Measurements from ENCODE around the gene SH3BP1. TPM values are rescaled to one million over a fixed set of nuclear protein-coding genes. Genes with fewer than 3 reads are reported as not detected.

Gene SH3BP1
- total and polyA plus RNA-seq, 2 experiments from 2014 or later: 9.5 to 46.7 TPM

DNA sequence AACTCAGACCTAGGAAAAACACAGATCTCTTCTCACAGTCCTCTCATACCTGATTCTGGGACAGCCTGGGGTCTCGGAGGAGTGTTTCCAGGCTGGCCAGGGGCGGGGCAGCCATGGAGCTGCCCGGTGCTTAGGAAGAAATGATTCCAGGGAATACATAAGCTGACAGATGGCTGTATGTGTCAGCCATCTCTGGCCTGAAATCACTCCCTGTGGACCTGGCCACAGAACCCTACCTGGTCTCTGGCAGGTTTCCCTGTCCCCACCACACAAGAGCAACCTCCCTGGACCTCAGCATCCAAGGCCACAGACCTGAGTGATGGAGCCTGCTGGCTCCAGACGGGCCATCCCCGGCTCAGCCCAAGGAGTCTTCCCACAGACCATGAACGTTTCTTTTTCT, 20.8 kb upstream of the SH3BP1 start:
- H3K27ac Mint-ChIP-seq: no peak overlapping the region
- H3K36me3 ChIP-seq (ENCODE audit: insufficient read depth): 0 out of 2 replicates have a peak, but pooled peaks cover 6% of the 10 kb centered on the region
- no peak for ATAC-seq
- H3K4me1 Mint-ChIP-seq: peaks cover 1% of the 10 kb centered on the region; the same call in 2 of the 3 replicates
- H3K27ac ChIP-seq (ENCODE audit: low read depth): no peak overlapping the region
- no peak overlapping the region for H3K4me3 Mint-ChIP-seq
- no peaks in the 10 kb centered on the region for H3K9me2 ChIP-seq (ENCODE audit: insufficient read depth)
- no peaks in the 10 kb centered on the region for H3K27me3 ChIP-seq (ENCODE audit: insufficient read depth)
- no peak for TF ChIP-seq CTCF (conservative IDR thresholded peaks at IDR 0.05; ENCODE audit: low read depth in 2 of 2)
- TF ChIP-seq, protein P1, sequence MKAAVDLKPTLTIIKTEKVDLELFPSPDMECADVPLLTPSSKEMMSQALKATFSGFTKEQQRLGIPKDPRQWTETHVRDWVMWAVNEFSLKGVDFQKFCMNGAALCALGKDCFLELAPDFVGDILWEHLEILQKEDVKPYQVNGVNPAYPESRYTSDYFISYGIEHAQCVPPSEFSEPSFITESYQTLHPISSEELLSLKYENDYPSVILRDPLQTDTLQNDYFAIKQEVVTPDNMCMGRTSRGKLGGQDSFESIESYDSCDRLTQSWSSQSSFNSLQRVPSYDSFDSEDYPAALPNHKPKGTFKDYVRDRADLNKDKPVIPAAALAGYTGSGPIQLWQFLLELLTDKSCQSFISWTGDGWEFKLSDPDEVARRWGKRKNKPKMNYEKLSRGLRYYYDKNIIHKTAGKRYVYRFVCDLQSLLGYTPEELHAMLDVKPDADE (IDR thresholded peaks at IDR 0.05): no peak
- no peak for TF ChIP-seq ZNF114 (CRISPR knock-in tag; IDR thresholded peaks at IDR 0.05)
- TF ChIP-seq ZNF462 (CRISPR knock-in tag; IDR thresholded peaks at IDR 0.05): no peak
- TF ChIP-seq CREB1 (CRISPR knock-in tag; IDR thresholded peaks at IDR 0.05; ENCODE audit: low read depth): no peak
- TF ChIP-seq EZH2 (IDR thresholded peaks at IDR 0.05; ENCODE audit: low read depth, unreplicated experiment): no peak
- TF ChIP-seq JUNB (IDR thresholded peaks at IDR 0.05; ENCODE audit: unreplicated experiment): no peak
- TF ChIP-seq, protein P2, sequence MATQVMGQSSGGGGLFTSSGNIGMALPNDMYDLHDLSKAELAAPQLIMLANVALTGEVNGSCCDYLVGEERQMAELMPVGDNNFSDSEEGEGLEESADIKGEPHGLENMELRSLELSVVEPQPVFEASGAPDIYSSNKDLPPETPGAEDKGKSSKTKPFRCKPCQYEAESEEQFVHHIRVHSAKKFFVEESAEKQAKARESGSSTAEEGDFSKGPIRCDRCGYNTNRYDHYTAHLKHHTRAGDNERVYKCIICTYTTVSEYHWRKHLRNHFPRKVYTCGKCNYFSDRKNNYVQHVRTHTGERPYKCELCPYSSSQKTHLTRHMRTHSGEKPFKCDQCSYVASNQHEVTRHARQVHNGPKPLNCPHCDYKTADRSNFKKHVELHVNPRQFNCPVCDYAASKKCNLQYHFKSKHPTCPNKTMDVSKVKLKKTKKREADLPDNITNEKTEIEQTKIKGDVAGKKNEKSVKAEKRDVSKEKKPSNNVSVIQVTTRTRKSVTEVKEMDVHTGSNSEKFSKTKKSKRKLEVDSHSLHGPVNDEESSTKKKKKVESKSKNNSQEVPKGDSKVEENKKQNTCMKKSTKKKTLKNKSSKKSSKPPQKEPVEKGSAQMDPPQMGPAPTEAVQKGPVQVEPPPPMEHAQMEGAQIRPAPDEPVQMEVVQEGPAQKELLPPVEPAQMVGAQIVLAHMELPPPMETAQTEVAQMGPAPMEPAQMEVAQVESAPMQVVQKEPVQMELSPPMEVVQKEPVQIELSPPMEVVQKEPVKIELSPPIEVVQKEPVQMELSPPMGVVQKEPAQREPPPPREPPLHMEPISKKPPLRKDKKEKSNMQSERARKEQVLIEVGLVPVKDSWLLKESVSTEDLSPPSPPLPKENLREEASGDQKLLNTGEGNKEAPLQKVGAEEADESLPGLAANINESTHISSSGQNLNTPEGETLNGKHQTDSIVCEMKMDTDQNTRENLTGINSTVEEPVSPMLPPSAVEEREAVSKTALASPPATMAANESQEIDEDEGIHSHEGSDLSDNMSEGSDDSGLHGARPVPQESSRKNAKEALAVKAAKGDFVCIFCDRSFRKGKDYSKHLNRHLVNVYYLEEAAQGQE (IDR thresholded peaks at IDR 0.05; ENCODE audit: unreplicated experiment): no peak
- TF ChIP-seq POLR2AphosphoS5 (IDR thresholded peaks at IDR 0.05; ENCODE audit: low read depth): no peak
- no peak for TF ChIP-seq ZNF331 (CRISPR knock-in tag; IDR thresholded peaks at IDR 0.05; ENCODE audit: low read depth)
- TF ChIP-seq STAT1 (IDR thresholded peaks at IDR 0.05; ENCODE audit: unreplicated experiment): no peak
- TF ChIP-seq EZH2phosphoT487 (IDR thresholded peaks at IDR 0.05; ENCODE audit: unreplicated experiment): no peak
- TF ChIP-seq NANOG (IDR thresholded peaks at IDR 0.05; ENCODE audit: borderline replicate concordance): no peak
- H3K79me2 ChIP-seq (replicated peaks; ENCODE audit: insufficient read depth): no peaks in the 10 kb centered on the region
- H3K9me3 Mint-ChIP-seq: no peaks in the 10 kb centered on the region
- H2AFZ ChIP-seq: no peak overlapping the region
- DNase-seq (ENCODE audit: low spot score): no peak
- peaks cover 11% of the 10 kb centered on the region; the same call in 1 of the 2 replicates for H3F3A ChIP-seq (replicated peaks; ENCODE audit: low read depth)
- peaks cover 6% of the 10 kb centered on the region for H3K27me3 Mint-ChIP-seq (ENCODE audit: insufficient read depth, low read depth, poor library complexity)
- H4K20me1 ChIP-seq (replicated peaks; ENCODE audit: insufficient read depth): peaks cover 4% of the 10 kb centered on the region
- H3K4me3 ChIP-seq: no peak overlapping the region
- no peaks in the 10 kb centered on the region for H3K4me1 ChIP-seq (ENCODE audit: insufficient read depth)
- no peak overlapping the region for H3K4me2 ChIP-seq
- H3K36me3 Mint-ChIP-seq (ENCODE audit: low read depth): peaks cover 33% of the 10 kb centered on the region

All from GM23338 (cell line).